ENCODE data around the gene ZSCAN5A.

Gene ZSCAN5A

DNA sequence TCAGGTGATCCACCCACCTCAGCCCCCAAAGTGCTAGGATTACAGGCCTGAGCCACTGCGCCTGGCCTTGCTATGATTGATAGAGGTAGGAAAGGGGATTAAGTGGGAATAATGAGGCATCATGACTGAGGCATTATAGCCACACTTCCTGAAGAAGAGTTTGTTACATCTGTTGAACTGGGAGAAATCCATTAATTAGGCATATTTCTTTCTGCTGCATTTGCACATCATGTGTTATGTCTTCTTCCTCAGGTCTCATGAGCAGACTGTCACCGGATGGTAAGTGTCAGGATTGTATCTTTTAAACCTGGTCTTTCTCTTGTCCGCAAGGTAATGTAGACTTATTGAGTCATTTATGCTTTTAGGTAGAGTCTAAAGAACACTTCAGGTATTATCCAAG lies 29.9 kb downstream of the ZSCAN5A start:
- TF ChIP-seq, protein P1, sequence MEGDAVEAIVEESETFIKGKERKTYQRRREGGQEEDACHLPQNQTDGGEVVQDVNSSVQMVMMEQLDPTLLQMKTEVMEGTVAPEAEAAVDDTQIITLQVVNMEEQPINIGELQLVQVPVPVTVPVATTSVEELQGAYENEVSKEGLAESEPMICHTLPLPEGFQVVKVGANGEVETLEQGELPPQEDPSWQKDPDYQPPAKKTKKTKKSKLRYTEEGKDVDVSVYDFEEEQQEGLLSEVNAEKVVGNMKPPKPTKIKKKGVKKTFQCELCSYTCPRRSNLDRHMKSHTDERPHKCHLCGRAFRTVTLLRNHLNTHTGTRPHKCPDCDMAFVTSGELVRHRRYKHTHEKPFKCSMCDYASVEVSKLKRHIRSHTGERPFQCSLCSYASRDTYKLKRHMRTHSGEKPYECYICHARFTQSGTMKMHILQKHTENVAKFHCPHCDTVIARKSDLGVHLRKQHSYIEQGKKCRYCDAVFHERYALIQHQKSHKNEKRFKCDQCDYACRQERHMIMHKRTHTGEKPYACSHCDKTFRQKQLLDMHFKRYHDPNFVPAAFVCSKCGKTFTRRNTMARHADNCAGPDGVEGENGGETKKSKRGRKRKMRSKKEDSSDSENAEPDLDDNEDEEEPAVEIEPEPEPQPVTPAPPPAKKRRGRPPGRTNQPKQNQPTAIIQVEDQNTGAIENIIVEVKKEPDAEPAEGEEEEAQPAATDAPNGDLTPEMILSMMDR (conservative IDR thresholded peaks at IDR 0.05), result no peak
- H3K27ac ChIP-seq, result no peak overlapping the region

DNA sequence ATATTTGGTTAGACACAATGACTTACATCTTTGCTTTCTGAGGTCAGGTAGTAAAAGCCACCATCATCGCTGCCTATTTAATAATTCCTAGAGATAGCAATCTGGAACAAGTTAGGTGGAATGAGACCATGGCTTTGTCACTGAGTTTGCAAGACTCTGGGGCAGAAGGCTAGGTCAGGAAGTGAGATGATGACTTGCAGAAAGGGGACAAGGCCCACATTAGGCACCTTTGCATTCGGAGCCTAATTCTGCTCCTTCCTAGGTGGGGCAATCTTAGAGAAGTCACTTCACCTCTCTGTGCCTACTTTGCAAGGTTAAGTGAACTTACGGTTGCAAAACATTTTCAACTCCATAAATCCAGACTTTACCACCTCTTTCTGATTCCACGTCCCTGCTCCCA lies 31.8 kb downstream of the ZSCAN5A start:
- TF ChIP-seq, protein P1 (conservative IDR thresholded peaks at IDR 0.05), result no peak
- H3K27ac ChIP-seq, result no peak overlapping the region

DNA sequence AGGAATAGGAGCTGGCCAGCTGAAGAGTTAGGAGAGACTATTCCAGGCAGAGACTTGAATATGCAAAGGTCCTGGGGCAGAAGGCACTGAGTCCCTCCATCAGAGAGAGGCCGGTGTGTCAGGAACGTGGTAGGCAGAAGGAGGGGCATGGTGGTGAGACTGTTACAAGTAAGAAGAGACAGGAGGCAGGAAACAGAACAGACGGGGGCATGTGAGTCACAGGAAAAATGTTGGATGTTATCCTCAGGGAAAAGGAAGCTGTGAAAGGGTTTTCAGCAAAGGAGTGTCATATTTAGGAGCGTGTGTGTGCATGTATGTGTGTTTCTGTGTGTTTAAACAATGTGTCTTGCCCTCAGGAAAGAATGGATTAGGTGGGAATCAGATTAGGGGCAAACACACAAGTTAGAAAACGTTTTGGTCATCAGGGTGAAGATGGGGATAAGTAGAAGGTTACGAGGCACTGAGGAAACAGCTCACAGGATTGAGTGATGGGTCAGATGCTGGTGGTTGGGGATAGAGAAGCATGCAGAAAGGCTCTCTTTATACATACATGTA lies 41.0 kb downstream of the ZSCAN5A start:
- H3K27ac ChIP-seq, result no peak overlapping the region

DNA sequence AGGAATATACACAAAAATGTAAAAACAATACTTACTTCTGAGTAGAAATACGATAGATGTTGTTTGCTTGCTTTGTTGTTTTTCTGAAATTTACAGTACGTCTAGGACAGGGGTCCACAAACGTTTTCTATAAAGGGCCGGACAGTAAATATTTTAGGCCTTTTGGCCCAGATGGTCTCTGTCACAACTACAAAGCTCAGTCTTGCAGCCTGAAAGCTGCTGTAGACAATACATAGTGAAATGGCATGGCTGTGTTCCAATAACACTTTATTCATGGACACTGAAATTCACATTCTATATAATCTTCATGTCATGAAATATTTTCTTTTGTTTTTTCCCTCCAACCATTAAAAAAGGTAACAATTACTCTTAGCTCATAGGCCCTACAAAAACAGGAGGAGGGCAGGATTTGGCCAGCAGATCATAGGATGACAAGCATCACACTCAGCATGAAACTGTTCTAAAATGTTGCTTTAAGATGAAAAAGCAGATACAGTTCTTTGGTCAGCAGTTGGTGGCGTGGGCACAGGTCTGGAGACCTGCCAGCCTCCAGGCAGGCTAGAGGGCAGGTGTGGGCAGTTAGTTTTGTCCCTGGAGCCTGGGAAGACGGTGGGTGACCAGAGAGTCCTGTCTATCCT lies 42.4 kb downstream of the ZSCAN5A start, which contains the start of gene EDDM13:
Gene EDDM13, plus strand, starts transcription at position 588 of the 638 bp plus-strand sequence. CDS start 87 bp downstream, outside the sequence.
- no peak within 1 kb of the TSS for H3K27ac ChIP-seq
- TF ChIP-seq, protein P1 (conservative IDR thresholded peaks at IDR 0.05), result no peak

More for the DNA sequence above, 41.0 kb downstream of the ZSCAN5A start:
- TF ChIP-seq, protein P1 (conservative IDR thresholded peaks at IDR 0.05), result no peak

DNA sequence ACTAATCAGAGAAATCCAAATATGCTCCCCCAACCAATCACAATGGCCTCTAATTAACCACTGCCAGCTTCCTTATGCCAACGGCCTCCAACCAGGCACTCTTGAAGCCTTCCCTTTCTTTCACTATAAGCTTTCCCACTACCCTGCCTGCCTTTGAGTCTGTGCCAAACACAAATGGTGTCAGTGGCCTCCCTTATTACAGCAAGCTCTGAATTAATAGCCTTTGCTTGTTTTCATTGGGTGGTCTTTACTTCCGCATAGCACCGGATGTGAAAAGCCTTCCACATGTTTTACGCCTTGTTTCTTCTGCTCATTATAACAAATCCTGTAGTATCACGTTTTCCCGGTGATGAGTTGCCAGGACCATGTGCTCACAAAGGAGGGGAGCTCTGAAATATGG lies 43.5 kb downstream of the ZSCAN5A start:
- TF ChIP-seq, protein P1 (conservative IDR thresholded peaks at IDR 0.05), result no peak
- H3K27ac ChIP-seq, result no peak overlapping the region

DNA sequence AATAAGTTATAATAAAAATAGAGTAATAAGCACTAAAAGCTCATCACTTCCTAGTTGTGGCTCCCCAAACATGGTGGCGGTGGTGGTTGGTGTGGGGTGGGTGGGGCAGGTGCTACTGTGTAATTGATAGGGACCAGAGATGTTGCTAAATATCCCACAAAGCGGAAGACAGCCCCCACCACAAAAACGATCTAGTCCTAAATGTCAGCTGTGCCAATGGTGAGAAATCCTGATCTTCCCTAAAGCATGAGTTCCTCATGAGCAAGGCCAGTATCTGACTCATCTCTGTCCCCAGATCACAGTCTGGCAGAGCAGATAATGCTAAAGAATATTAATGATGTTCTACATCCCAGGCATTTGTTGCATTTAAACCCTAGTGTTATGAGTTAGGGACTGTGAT lies 44.0 kb downstream of the ZSCAN5A start:
- no peak overlapping the region for H3K27ac ChIP-seq
- TF ChIP-seq, protein P1 (conservative IDR thresholded peaks at IDR 0.05), result no peak

DNA sequence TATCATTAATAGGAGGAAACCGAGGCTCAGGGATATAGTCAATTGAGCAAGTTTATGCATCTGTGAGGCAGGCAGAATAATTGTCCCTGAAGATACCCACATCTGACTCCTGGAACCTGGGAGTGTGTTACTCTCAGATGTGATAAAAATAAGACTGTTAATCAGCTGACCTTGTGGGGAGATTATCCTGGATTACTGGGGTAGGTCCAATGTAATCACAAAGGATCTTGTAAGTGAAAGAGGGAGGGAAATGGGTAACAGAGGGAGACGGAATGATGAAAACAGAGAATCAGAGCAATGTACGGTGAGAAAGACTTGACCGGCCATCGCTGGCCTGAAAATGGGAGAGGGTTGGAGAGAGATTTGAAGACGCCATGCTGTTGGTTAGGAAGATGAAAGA lies 45.3 kb downstream of the ZSCAN5A start:
- TF ChIP-seq, protein P1 (conservative IDR thresholded peaks at IDR 0.05), result no peak

More for the DNA sequence above, 45.3 kb downstream of the ZSCAN5A start:
- no peak overlapping the region for H3K27ac ChIP-seq

All from VCaP (cell line).